ENCODE data around the gene ARHGAP36.

The ARHGAP36 gene

DNA sequence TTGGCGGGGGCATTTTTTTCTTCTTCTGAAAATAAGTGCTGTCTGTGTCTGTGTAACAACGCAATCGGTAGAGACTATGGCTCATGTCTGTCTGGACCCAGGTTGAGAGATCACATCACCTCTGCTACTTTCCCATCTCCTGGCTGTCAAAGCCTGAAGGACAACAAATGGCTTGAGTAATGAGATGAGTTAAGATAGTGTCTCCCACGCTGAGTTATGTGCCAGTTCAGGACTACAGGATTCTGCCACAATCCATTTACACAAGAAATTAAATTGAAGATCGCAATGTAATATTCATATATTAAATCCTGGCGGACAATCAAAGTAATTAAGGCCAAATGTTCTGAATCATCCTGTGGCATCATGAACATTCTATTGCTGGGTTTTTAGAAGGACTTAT is 16.5 kb upstream of the ARHGAP36 start:
- Histone ChIP-seq H3K4me3 (ENCODE audit: low read depth in 1 of 2, low read length in 2 of 2) (no peak overlapping the region), H3K9me3 (ENCODE audit: insufficient read depth, low read length, severe bottlenecking) (no peaks in the 10 kb centered on the region), H3K27me3 (ENCODE audit: insufficient read depth, low read length, poor library complexity) (no peaks in the 10 kb centered on the region), H3K4me1 (ENCODE audit: insufficient read depth, low read length) (no peaks in the 10 kb centered on the region), H2AFZ (ENCODE audit: low read depth, low read length) (no peak overlapping the region), H4K20me1 (ENCODE audit: insufficient read depth, low read length) (no peaks in the 10 kb centered on the region), H3K79me2 (ENCODE audit: insufficient read depth, low read length) (no peaks in the 10 kb centered on the region), H3K4me2 (ENCODE audit: insufficient read depth, low read length) (no peak overlapping the region), H3K9ac (ENCODE audit: low read depth, low read length) (no peak overlapping the region), H3K36me3 (ENCODE audit: insufficient read depth, low read length) (no peaks in the 10 kb centered on the region), H3K27ac (ENCODE audit: low read length) (no peak overlapping the region)
- no peak for ATAC-seq (ENCODE audit: insufficient read depth, low read depth)
- DNase-seq, result no peak
- TF ChIP-seq EZH2 (IDR thresholded peaks at IDR 0.05; ENCODE audit: borderline replicate concordance, low read depth, low read length, severe bottlenecking), result no peak
- TF ChIP-seq, protein P1, sequence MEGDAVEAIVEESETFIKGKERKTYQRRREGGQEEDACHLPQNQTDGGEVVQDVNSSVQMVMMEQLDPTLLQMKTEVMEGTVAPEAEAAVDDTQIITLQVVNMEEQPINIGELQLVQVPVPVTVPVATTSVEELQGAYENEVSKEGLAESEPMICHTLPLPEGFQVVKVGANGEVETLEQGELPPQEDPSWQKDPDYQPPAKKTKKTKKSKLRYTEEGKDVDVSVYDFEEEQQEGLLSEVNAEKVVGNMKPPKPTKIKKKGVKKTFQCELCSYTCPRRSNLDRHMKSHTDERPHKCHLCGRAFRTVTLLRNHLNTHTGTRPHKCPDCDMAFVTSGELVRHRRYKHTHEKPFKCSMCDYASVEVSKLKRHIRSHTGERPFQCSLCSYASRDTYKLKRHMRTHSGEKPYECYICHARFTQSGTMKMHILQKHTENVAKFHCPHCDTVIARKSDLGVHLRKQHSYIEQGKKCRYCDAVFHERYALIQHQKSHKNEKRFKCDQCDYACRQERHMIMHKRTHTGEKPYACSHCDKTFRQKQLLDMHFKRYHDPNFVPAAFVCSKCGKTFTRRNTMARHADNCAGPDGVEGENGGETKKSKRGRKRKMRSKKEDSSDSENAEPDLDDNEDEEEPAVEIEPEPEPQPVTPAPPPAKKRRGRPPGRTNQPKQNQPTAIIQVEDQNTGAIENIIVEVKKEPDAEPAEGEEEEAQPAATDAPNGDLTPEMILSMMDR (IDR thresholded peaks at IDR 0.05; ENCODE audit: borderline replicate concordance, extremely low read depth, low read length, poor library complexity, severe bottlenecking), result no peak

DNA sequence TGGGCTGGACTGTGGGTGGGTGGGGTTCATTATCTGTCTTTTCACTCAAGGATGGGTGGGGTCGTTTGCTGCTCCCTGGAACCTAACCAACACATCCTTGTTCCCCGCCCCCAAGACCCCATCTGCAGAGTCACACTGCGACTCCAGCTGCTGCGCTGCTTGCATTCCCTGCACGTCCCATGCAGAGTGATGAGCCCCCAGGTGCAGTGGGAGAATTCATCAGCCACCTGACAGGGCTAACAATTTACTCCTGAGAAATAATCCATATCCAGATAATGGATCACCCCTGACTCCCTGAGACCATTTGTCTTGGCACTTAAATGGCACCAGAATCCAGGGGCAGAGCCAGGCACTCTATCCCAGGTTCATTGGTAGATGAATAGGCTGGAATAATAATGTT is 12.4 kb upstream of the ARHGAP36 start:
- H3K4me1 ChIP-seq (ENCODE audit: insufficient read depth, low read length), result no peaks in the 10 kb centered on the region
- H3K27me3 ChIP-seq (ENCODE audit: insufficient read depth, low read length, poor library complexity), result no peaks in the 10 kb centered on the region
- DNase-seq, result no peak

DNA sequence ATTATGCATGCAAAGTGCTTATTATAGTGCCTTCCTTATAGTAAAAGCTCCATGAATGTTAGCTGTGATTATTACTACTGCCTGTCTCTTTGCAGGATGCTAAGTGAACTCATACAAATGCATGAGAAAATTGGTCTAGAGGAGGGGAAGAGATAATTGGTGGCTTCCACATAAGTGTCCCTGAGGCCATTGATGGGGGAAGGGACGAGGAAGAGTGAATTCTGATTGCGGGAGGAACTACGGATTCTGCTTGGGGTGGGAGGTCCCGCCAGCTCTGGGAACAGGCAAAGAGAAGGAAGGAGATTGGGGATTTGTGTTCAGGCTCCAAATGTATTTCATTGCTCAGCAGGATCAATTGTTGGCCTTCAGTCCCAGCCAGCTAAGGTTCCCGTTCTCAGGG is 11.6 kb upstream of the ARHGAP36 start:
- DNase-seq, result no peak
- TF ChIP-seq, protein P1 (IDR thresholded peaks at IDR 0.05; ENCODE audit: borderline replicate concordance, extremely low read depth, low read length, poor library complexity, severe bottlenecking), result no peak
- TF ChIP-seq EZH2 (IDR thresholded peaks at IDR 0.05; ENCODE audit: borderline replicate concordance, low read depth, low read length, severe bottlenecking), result no peak
- Histone ChIP-seq H3K4me2 (ENCODE audit: insufficient read depth, low read length) (no peak overlapping the region), H3K9ac (ENCODE audit: low read depth, low read length) (no peak overlapping the region), H2AFZ (ENCODE audit: low read depth, low read length) (no peak overlapping the region), H3K9me3 (ENCODE audit: insufficient read depth, low read length, severe bottlenecking) (no peaks in the 10 kb centered on the region), H3K36me3 (ENCODE audit: insufficient read depth, low read length) (no peaks in the 10 kb centered on the region), H3K4me3 (ENCODE audit: low read depth in 1 of 2, low read length in 2 of 2) (no peak overlapping the region), H3K27me3 (ENCODE audit: insufficient read depth, low read length, poor library complexity) (no peaks in the 10 kb centered on the region), H3K4me1 (ENCODE audit: insufficient read depth, low read length) (no peaks in the 10 kb centered on the region), H4K20me1 (ENCODE audit: insufficient read depth, low read length) (no peaks in the 10 kb centered on the region), H3K27ac (ENCODE audit: low read length) (no peak overlapping the region), H3K79me2 (ENCODE audit: insufficient read depth, low read length) (no peaks in the 10 kb centered on the region)
- ATAC-seq (ENCODE audit: insufficient read depth, low read depth), result no peak

More for the DNA sequence above, 12.4 kb upstream of the ARHGAP36 start:
- H3K4me2 ChIP-seq (ENCODE audit: insufficient read depth, low read length), result no peak overlapping the region
- H3K27ac ChIP-seq (ENCODE audit: low read length), result no peak overlapping the region
- H3K9me3 ChIP-seq (ENCODE audit: insufficient read depth, low read length, severe bottlenecking), result no peaks in the 10 kb centered on the region
- no peak for ATAC-seq (ENCODE audit: insufficient read depth, low read depth)
- no peak overlapping the region for H2AFZ ChIP-seq (ENCODE audit: low read depth, low read length)
- H3K36me3 ChIP-seq (ENCODE audit: insufficient read depth, low read length), result no peaks in the 10 kb centered on the region
- no peaks in the 10 kb centered on the region for H3K79me2 ChIP-seq (ENCODE audit: insufficient read depth, low read length)
- no peak overlapping the region for H3K9ac ChIP-seq (ENCODE audit: low read depth, low read length)
- TF ChIP-seq, protein P1 (IDR thresholded peaks at IDR 0.05; ENCODE audit: borderline replicate concordance, extremely low read depth, low read length, poor library complexity, severe bottlenecking), result no peak
- TF ChIP-seq EZH2 (IDR thresholded peaks at IDR 0.05; ENCODE audit: borderline replicate concordance, low read depth, low read length, severe bottlenecking), result no peak
- H3K4me3 ChIP-seq (ENCODE audit: low read depth in 1 of 2, low read length in 2 of 2), result no peak overlapping the region
- H4K20me1 ChIP-seq (ENCODE audit: insufficient read depth, low read length), result no peaks in the 10 kb centered on the region

DNA sequence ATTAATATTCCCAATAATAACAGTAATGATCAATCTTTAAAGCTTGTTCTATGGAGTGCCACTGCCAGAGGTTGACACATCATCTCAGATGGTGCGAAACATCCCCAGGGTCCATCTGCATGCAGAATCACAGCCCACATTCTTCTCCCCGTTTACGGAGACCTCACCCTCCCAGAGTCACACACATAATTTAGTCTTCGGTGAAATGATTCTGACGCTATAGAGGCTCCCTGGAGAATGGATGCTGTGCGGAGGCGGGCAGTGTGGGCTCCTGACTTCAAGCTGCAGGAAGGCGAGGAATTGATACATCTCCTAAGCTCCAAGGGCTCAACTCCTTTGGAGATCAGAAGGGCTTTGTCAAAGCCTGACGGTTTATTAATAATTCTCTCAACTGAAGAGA is 11.0 kb upstream of the ARHGAP36 start:
- H3K9ac ChIP-seq (ENCODE audit: low read depth, low read length), result no peak overlapping the region
- no peaks in the 10 kb centered on the region for H3K27me3 ChIP-seq (ENCODE audit: insufficient read depth, low read length, poor library complexity)
- no peak for ATAC-seq (ENCODE audit: insufficient read depth, low read depth)
- H3K9me3 ChIP-seq (ENCODE audit: insufficient read depth, low read length, severe bottlenecking), result no peaks in the 10 kb centered on the region
- H4K20me1 ChIP-seq (ENCODE audit: insufficient read depth, low read length), result no peaks in the 10 kb centered on the region
- H3K27ac ChIP-seq (ENCODE audit: low read length), result no peak overlapping the region
- H2AFZ ChIP-seq (ENCODE audit: low read depth, low read length), result no peak overlapping the region
- H3K4me1 ChIP-seq (ENCODE audit: insufficient read depth, low read length), result no peaks in the 10 kb centered on the region
- H3K4me3 ChIP-seq (ENCODE audit: low read depth in 1 of 2, low read length in 2 of 2), result no peak overlapping the region
- DNase-seq, result no peak
- no peak for TF ChIP-seq EZH2 (IDR thresholded peaks at IDR 0.05; ENCODE audit: borderline replicate concordance, low read depth, low read length, severe bottlenecking)
- TF ChIP-seq, protein P1 (IDR thresholded peaks at IDR 0.05; ENCODE audit: borderline replicate concordance, extremely low read depth, low read length, poor library complexity, severe bottlenecking), result no peak
- no peaks in the 10 kb centered on the region for H3K36me3 ChIP-seq (ENCODE audit: insufficient read depth, low read length)
- no peaks in the 10 kb centered on the region for H3K79me2 ChIP-seq (ENCODE audit: insufficient read depth, low read length)
- H3K4me2 ChIP-seq (ENCODE audit: insufficient read depth, low read length), result no peak overlapping the region

Measured in DND-41 (cell line).